CD14-positive monocyte (primary cell): ENCODE measurements around the gene ADAT3. TPM values are rescaled to one million over a fixed set of nuclear protein-coding genes. Genes with fewer than 3 reads are reported as not detected.

ENCODE experiments used
- DNase-seq, 3 donors: peaks; one replicate each; pipeline ENCODE4 v3.0.0-alpha.2; 2011 to 2022
- H2AFZ ChIP-seq: 2 replicates; pipeline ENCODE4 v1.6.0; 2012; ENCODE audit warnings: mild to moderate bottlenecking, low read depth, low read length, inconsistent platforms; ENCODE audit not compliant: insufficient read depth, poor library complexity, severe bottlenecking
- H3K27ac ChIP-seq, 2 donors: 1 replicate in 1 of 2; 2 replicates in 1 of 2; pipeline ENCODE4 v1.5.1; 2012 to 2013; ENCODE audit warnings: low read length in 2 of 2, control low read depth in 1 of 2, inconsistent platforms in 1 of 2, low read depth in 1 of 2, mild to moderate bottlenecking in 1 of 2
- H3K27me3 ChIP-seq, 2 donors: one replicate each; pipeline versions ENCODE4 v1.6.0 to v1.6.1; 2011 to 2013; ENCODE audit warnings: low read length in 2 of 2; ENCODE audit not compliant: control insufficient read depth in 2 of 2, insufficient read depth in 2 of 2
- H3K36me3 ChIP-seq, 2 donors: replicated peaks in 1 of 2; 1 replicate in 1 of 2; 2 replicates in 1 of 2; pipeline versions ENCODE4 v1.5.1 to v1.6.1; 2012 to 2013; ENCODE audit warnings: low read length in 2 of 2, control low read depth in 1 of 2, inconsistent platforms in 1 of 2, mild to moderate bottlenecking in 1 of 2; ENCODE audit not compliant: insufficient read depth in 2 of 2, control insufficient read depth in 1 of 2
- H3K4me1 ChIP-seq, 2 donors: 1 replicate in 1 of 2; 2 replicates in 1 of 2; pipeline versions ENCODE4 v1.5.1 to v1.6.1; 2012 to 2013; ENCODE audit warnings: low read length in 2 of 2, control low read depth in 1 of 2, inconsistent platforms in 1 of 2, mild to moderate bottlenecking in 1 of 2, moderate library complexity in 1 of 2; ENCODE audit not compliant: insufficient read depth in 2 of 2, control insufficient read depth in 1 of 2
- H3K4me2 ChIP-seq: replicated peaks from 2 replicates; pipeline ENCODE3; 2012; ENCODE audit warnings: low read length, moderate library complexity, mild to moderate bottlenecking; ENCODE audit not compliant: poor library complexity, severe bottlenecking; ENCODE audit errors: extremely low read depth
- H3K4me3 ChIP-seq, 3 experiments: fragments of 200-600 bp in 1 of 3; sonication (generic) in 1 of 3; replicated peaks in 1 of 3; 1 replicate in 2 of 3; 2 replicates in 1 of 3; pipeline ENCODE4 v1.5.1; 2011 to 2013; ENCODE audit warnings: low read length in 3 of 3, mild to moderate bottlenecking in 3 of 3, control low read depth in 2 of 3, low read depth in 2 of 3, inconsistent platforms in 1 of 3, moderate library complexity in 1 of 3
- H3K79me2 ChIP-seq: 2 replicates; pipeline ENCODE4 v1.6.0; 2012; ENCODE audit warnings: mild to moderate bottlenecking, control low read depth, inconsistent platforms, low read length, moderate library complexity; ENCODE audit not compliant: insufficient read depth
- H3K9ac ChIP-seq: 2 replicates; pipeline ENCODE4 v1.6.0; 2017; ENCODE audit warnings: low read length, mild to moderate bottlenecking; ENCODE audit not compliant: insufficient read depth, poor library complexity, severe bottlenecking
- H3K9me3 ChIP-seq, 2 donors: replicated peaks in 1 of 2; 1 replicate in 1 of 2; 2 replicates in 1 of 2; pipeline versions ENCODE4 v1.5.1 to v1.6.1; 2012 to 2013; ENCODE audit warnings: low read length in 2 of 2, control low read depth in 1 of 2; ENCODE audit not compliant: control insufficient read depth in 1 of 2, insufficient read depth in 1 of 2
- H4K20me1 ChIP-seq: 2 replicates; pipeline ENCODE4 v1.6.0; 2012; ENCODE audit warnings: mild to moderate bottlenecking, low read length, control low read depth, moderate library complexity; ENCODE audit not compliant: insufficient read depth
- H3K27ac Mint-ChIP-seq, 7 donors: one replicate each; pipeline ENCODE4 v1.8.0; 2020; ENCODE audit warnings: mild to moderate bottlenecking in 7 of 7, mixed read lengths in 7 of 7, moderate library complexity in 6 of 7, inconsistent platforms in 2 of 7
- H3K27me3 Mint-ChIP-seq, 3 donors: one replicate each; pipeline ENCODE4 v1.8.0; 2021 to 2022; ENCODE audit warnings: low read depth in 3 of 3, mild to moderate bottlenecking in 3 of 3, mixed read lengths in 3 of 3, moderate library complexity in 3 of 3, inconsistent platforms in 1 of 3
- H3K36me3 Mint-ChIP-seq, 2 donors: one replicate each; pipeline ENCODE4 v1.8.0; 2020; ENCODE audit warnings: mixed read lengths in 2 of 2, inconsistent platforms in 1 of 2, mild to moderate bottlenecking in 1 of 2
- H3K4me1 Mint-ChIP-seq: one replicate; pipeline ENCODE4 v1.8.0; 2020; ENCODE audit warnings: mild to moderate bottlenecking, mixed read lengths
- H3K4me3 Mint-ChIP-seq, 2 donors: one replicate each; pipeline ENCODE4 v1.8.0; 2020; ENCODE audit warnings: mild to moderate bottlenecking in 2 of 2, mixed read lengths in 2 of 2, moderate library complexity in 1 of 2
- H3K9me3 Mint-ChIP-seq, 7 donors: one replicate each; pipeline ENCODE4 v1.8.0; 2020 to 2022; ENCODE audit warnings: mixed read lengths in 7 of 7, mild to moderate bottlenecking in 6 of 7, moderate library complexity in 6 of 7, inconsistent platforms in 2 of 7
- CTCF ChIP-seq: fragments of 200-600 bp; IDR thresholded peaks from one replicate; pipeline ENCODE4 v1.8.0; 2022; ENCODE audit warnings: antibody characterized with exemption, mild to moderate bottlenecking
- WGBS: methylation state at CpG from one replicate; pipeline ENCODE4 v1.1.5; 2013; ENCODE audit warnings: missing lambda C conversion rate; ENCODE audit not compliant: insufficient coverage; 5-methylcytosine and 5-hydroxymethylcytosine counted together
- intact Hi-C, 2 donors: fragments of 100-400 bp; cut with micrococcal nuclease; formaldehyde crosslinking; loops; one replicate each; pipeline versions ENCODE4 v1.15.0 to v1.15.1; 2023
- polyA plus RNA-seq, 3 donors: library from polyadenylated mRNA; depleted of rRNA in 1 of 3; unstranded in 2 of 3; stranded (reverse) in 1 of 3; fragments of 300-500 nt in 2 of 3; fragments of >200 nt in 1 of 3; fragmentation: Illumina TruSeq in 2 of 3; gene quantifications; 1 replicate in 2 of 3; 2 replicates in 1 of 3; pipeline ENCODE4 v1.2.3, GENCODE V29; 2012 to 2021

The ADAT3 gene
- polyA plus RNA-seq, 3 donors, result 2.7 to 3.2 (median 3.1) TPM

GRCh38 chr19:1857648-1858326 lies 47.4 kb upstream of the ADAT3 start:
- peak overlapping the region; percentile 92 for H3K4me2 ChIP-seq
- no peaks in the 10 kb centered on the region for H3K27me3 ChIP-seq
- H3K36me3 ChIP-seq, result peaks cover 0 to 2% of the 10 kb centered on the region in 2 donors
- peaks cover 86 to 95% of the 10 kb centered on the region in 2 donors for H3K4me1 ChIP-seq
- peak overlapping the region; percentile 38 to 97 (median 66) for H3K4me3 ChIP-seq
- peak overlapping the region; percentile 89 for H3K9ac ChIP-seq
- H3K79me2 ChIP-seq, result peaks cover 98% of the 10 kb centered on the region
- no peak for TF ChIP-seq CTCF
- intact Hi-C loops, result no loop called here
- DNase-seq, result peak in 2 of 3 donors; percentile 38 to 45
- Mint-ChIP-seq H3K4me1 (peaks cover 66% of the 10 kb centered on the region), H3K27me3 (peaks cover 2 to 9% (median 2%) of the 10 kb centered on the region in 3 donors), H3K9me3 (no peaks in the 10 kb centered on the region), H3K36me3 (no peaks in the 10 kb centered on the region), H3K27ac (peak overlapping the region; percentile 79 to 94 (median 91)), H3K4me3 (peak overlapping the region; percentile 79 to 82)
- 8% methylated on average over 14 of the region's 16 CpGs for WGBS
- no peaks in the 10 kb centered on the region for H3K9me3 ChIP-seq
- H2AFZ ChIP-seq, result no peak overlapping the region
- H3K27ac ChIP-seq, result peak overlapping the region; percentile 77 to 92
- peaks cover 83% of the 10 kb centered on the region for H4K20me1 ChIP-seq

- TF ChIP-seq CTCF, result no peak
- Histone ChIP-seq H3K4me2 (peak overlapping the region; percentile 92), H3K27me3 (no peaks in the 10 kb centered on the region), H3K9ac (peak overlapping the region; percentile 89), H3K27ac (peak overlapping the region; percentile 77 to 92), H3K9me3 (no peaks in the 10 kb centered on the region), H3K4me3 (peak overlapping the region in 1 of 3 experiments; percentile 97), H3K36me3 (peaks cover 0 to 2% of the 10 kb centered on the region in 2 donors), H4K20me1 (peaks cover 76% of the 10 kb centered on the region), H3K4me1 (peaks cover 78 to 88% of the 10 kb centered on the region in 2 donors), H2AFZ (no peak overlapping the region), H3K79me2 (peaks cover 90% of the 10 kb centered on the region)
- Mint-ChIP-seq H3K27me3 (peaks cover 0 to 4% (median 2%) of the 10 kb centered on the region in 3 donors), H3K36me3 (no peaks in the 10 kb centered on the region), H3K9me3 (no peaks in the 10 kb centered on the region), H3K4me3 (peak overlapping the region in 1 of 2 donors; percentile 4), H3K27ac (peak overlapping the region in 5 of 7 donors; percentile 79 to 94 (median 86)), H3K4me1 (peaks cover 58% of the 10 kb centered on the region)
- peak in 1 of 3 donors; percentile 15 for DNase-seq
- 28% methylated on average over 5 of the region's 10 CpGs for WGBS
- intact Hi-C loops, result no loop called here
These were observed 46.7 kb upstream of the ADAT3 start for GRCh38 chr19:1858412-1859081.
